ENCODE measurements around the gene GLT6D1.

The GLT6D1 gene

GRCh38 chr9:135648494-135649410 lies 9.4 kb upstream of the GLT6D1 start:
- no peak overlapping the region for H3K4me2 ChIP-seq (ENCODE audit: insufficient read depth, low read length, poor library complexity, severe bottlenecking)
- H3K27ac ChIP-seq (replicated peaks; ENCODE audit: low read length), result no peak overlapping the region
- H3K9ac ChIP-seq (ENCODE audit: low read depth, low read length, poor library complexity), result no peak overlapping the region
- no peak overlapping the region for H3K4me3 ChIP-seq (ENCODE audit: low read length in 2 of 2)
- H4K91ac ChIP-seq (ENCODE audit: low read depth, low read length, poor library complexity), result no peak overlapping the region
- H3K9me3 ChIP-seq (replicated peaks in 1 of 2; ENCODE audit: control insufficient read depth in 2 of 2, insufficient read depth in 1 of 2, low read depth in 1 of 2, low read length in 2 of 2), result peaks cover 28 to 30% of the 10 kb centered on the region in 2 donors
- no peak overlapping the region for H3K18ac ChIP-seq (ENCODE audit: low read length)
- no CpG with 5 or more reads among the region's 10 CpGs for WGBS, 2 donors (ENCODE audit: extremely low coverage in 2 of 2, insufficient read length in 2 of 2, insufficient replicate concordance in 1 of 2)
- no peak for DNase-seq (ENCODE audit: low spot score)
- H3K36me3 ChIP-seq (replicated peaks in 1 of 2; ENCODE audit: control insufficient read depth in 2 of 2, insufficient read depth in 2 of 2, low read length in 2 of 2), result peaks cover 0 to 4% of the 10 kb centered on the region in 2 donors
- H4K8ac ChIP-seq (ENCODE audit: low read depth, low read length), result no peak overlapping the region
- no peak overlapping the region for H3K23ac ChIP-seq (ENCODE audit: low read depth, low read length, poor library complexity)
- H3K27me3 ChIP-seq (ENCODE audit: control insufficient read depth in 3 of 3, insufficient read depth in 3 of 3, low read depth in 1 of 3, low read length in 3 of 3), result peaks cover 0 to 4% (median 0%) of the 10 kb centered on the region in 3 experiments
- no peak overlapping the region for H2AK5ac ChIP-seq (ENCODE audit: low read depth, low read length)
- no peak overlapping the region for H2BK12ac ChIP-seq (ENCODE audit: low read length)
- H2BK15ac ChIP-seq (ENCODE audit: low read length), result no peak overlapping the region
- H2BK5ac ChIP-seq (ENCODE audit: low read length), result no peak overlapping the region
- H3K4ac ChIP-seq (ENCODE audit: low read length), result no peak overlapping the region
- H3K79me1 ChIP-seq (ENCODE audit: low read depth, low read length), result no peaks in the 10 kb centered on the region
- peaks cover 0 to 3% of the 10 kb centered on the region in 2 donors for H3K4me1 ChIP-seq (ENCODE audit: control insufficient read depth in 2 of 2, insufficient read depth in 1 of 2, low read depth in 1 of 2, low read length in 2 of 2)
- H3K14ac ChIP-seq (ENCODE audit: low read length), result no peak overlapping the region
- H2AFZ ChIP-seq (ENCODE audit: low read length), result no peak overlapping the region
- no peak overlapping the region for H2BK120ac ChIP-seq (ENCODE audit: low read depth, low read length)

- Histone ChIP-seq H3K27me3 (ENCODE audit: control insufficient read depth in 3 of 3, insufficient read depth in 3 of 3, low read depth in 1 of 3, low read length in 3 of 3) (peaks cover 0 to 4% (median 0%) of the 10 kb centered on the region in 3 experiments), H3K14ac (ENCODE audit: low read length) (no peak overlapping the region), H2BK15ac (ENCODE audit: low read length) (no peak overlapping the region), H3K36me3 (replicated peaks in 1 of 2; ENCODE audit: control insufficient read depth in 2 of 2, insufficient read depth in 2 of 2, low read length in 2 of 2) (peaks cover 0 to 4% of the 10 kb centered on the region in 2 donors), H3K23ac (ENCODE audit: low read depth, low read length, poor library complexity) (no peak overlapping the region), H4K8ac (ENCODE audit: low read depth, low read length) (no peak overlapping the region), H2BK12ac (ENCODE audit: low read length) (no peak overlapping the region), H4K91ac (ENCODE audit: low read depth, low read length, poor library complexity) (no peak overlapping the region), H2AFZ (ENCODE audit: low read length) (no peak overlapping the region), H3K4me1 (ENCODE audit: control insufficient read depth in 2 of 2, insufficient read depth in 1 of 2, low read depth in 1 of 2, low read length in 2 of 2) (peaks cover 0 to 3% of the 10 kb centered on the region in 2 donors), H2BK5ac (ENCODE audit: low read length) (no peak overlapping the region), H3K4me3 (ENCODE audit: low read length in 2 of 2) (no peak overlapping the region), H2BK120ac (ENCODE audit: low read depth, low read length) (no peak overlapping the region), H3K9me3 (replicated peaks in 1 of 2; ENCODE audit: control insufficient read depth in 2 of 2, insufficient read depth in 1 of 2, low read depth in 1 of 2, low read length in 2 of 2) (peaks cover 30% of the 10 kb centered on the region in 2 donors), H3K18ac (ENCODE audit: low read length) (no peak overlapping the region), H3K27ac (replicated peaks; ENCODE audit: low read length) (no peak overlapping the region), H3K4ac (ENCODE audit: low read length) (no peak overlapping the region), H3K79me1 (ENCODE audit: low read depth, low read length) (no peaks in the 10 kb centered on the region), H3K9ac (ENCODE audit: low read depth, low read length, poor library complexity) (no peak overlapping the region), H3K4me2 (ENCODE audit: insufficient read depth, low read length, poor library complexity, severe bottlenecking) (no peak overlapping the region), H2AK5ac (ENCODE audit: low read depth, low read length) (no peak overlapping the region)
- WGBS, 2 donors (ENCODE audit: extremely low coverage in 2 of 2, insufficient read length in 2 of 2, insufficient replicate concordance in 1 of 2), result no CpG with 5 or more reads among the region's 4 CpGs
- DNase-seq (ENCODE audit: low spot score), result no peak
Measured at GRCh38 chr9:135647884-135648283, 8.5 kb upstream of the GLT6D1 start.

GRCh38 chr9:135644631-135645218 lies 5.4 kb upstream of the GLT6D1 start:
- DNase-seq (ENCODE audit: low spot score), result no peak
- H3K4me1 ChIP-seq (ENCODE audit: control insufficient read depth in 2 of 2, insufficient read depth in 1 of 2, low read depth in 1 of 2, low read length in 2 of 2), result no peaks in the 10 kb centered on the region

GRCh38 chr9:135641745-135642144 lies 2.4 kb upstream of the GLT6D1 start:
- DNase-seq (ENCODE audit: low spot score), result no peak

More at GRCh38 chr9:135644631-135645218, 5.4 kb upstream of the GLT6D1 start:
- no peaks in the 10 kb centered on the region for H3K27me3 ChIP-seq (ENCODE audit: control insufficient read depth in 3 of 3, insufficient read depth in 3 of 3, low read depth in 1 of 3, low read length in 3 of 3)
- H3K9ac ChIP-seq (ENCODE audit: low read depth, low read length, poor library complexity), result no peak overlapping the region
- H3K4ac ChIP-seq (ENCODE audit: low read length), result no peak overlapping the region
- no peak overlapping the region for H3K18ac ChIP-seq (ENCODE audit: low read length)
- H2BK120ac ChIP-seq (ENCODE audit: low read depth, low read length), result no peak overlapping the region
- H3K27ac ChIP-seq (replicated peaks; ENCODE audit: low read length), result no peak overlapping the region
- H3K4me2 ChIP-seq (ENCODE audit: insufficient read depth, low read length, poor library complexity, severe bottlenecking), result no peak overlapping the region
- WGBS, 2 donors (ENCODE audit: extremely low coverage in 2 of 2, insufficient read length in 2 of 2, insufficient replicate concordance in 1 of 2), result no CpG with 5 or more reads among the region's 5 CpGs
- no peak overlapping the region for H2BK15ac ChIP-seq (ENCODE audit: low read length)
- H2BK5ac ChIP-seq (ENCODE audit: low read length), result no peak overlapping the region
- H4K91ac ChIP-seq (ENCODE audit: low read depth, low read length, poor library complexity), result no peak overlapping the region
- no peaks in the 10 kb centered on the region for H3K36me3 ChIP-seq (replicated peaks in 1 of 2; ENCODE audit: control insufficient read depth in 2 of 2, insufficient read depth in 2 of 2, low read length in 2 of 2)
- H2AFZ ChIP-seq (ENCODE audit: low read length), result no peak overlapping the region
- no peak overlapping the region for H2AK5ac ChIP-seq (ENCODE audit: low read depth, low read length)
- H3K4me3 ChIP-seq (ENCODE audit: low read length in 2 of 2), result no peak overlapping the region
- H3K79me1 ChIP-seq (ENCODE audit: low read depth, low read length), result no peaks in the 10 kb centered on the region
- no peak overlapping the region for H4K8ac ChIP-seq (ENCODE audit: low read depth, low read length)
- no peak overlapping the region for H3K23ac ChIP-seq (ENCODE audit: low read depth, low read length, poor library complexity)
- no peak overlapping the region for H3K14ac ChIP-seq (ENCODE audit: low read length)
- H3K9me3 ChIP-seq (replicated peaks in 1 of 2; ENCODE audit: control insufficient read depth in 2 of 2, insufficient read depth in 1 of 2, low read depth in 1 of 2, low read length in 2 of 2), result peaks cover 26% of the 10 kb centered on the region in 2 donors
- no peak overlapping the region for H2BK12ac ChIP-seq (ENCODE audit: low read length)

More at GRCh38 chr9:135641745-135642144, 2.4 kb upstream of the GLT6D1 start:
- Histone ChIP-seq H2BK120ac (ENCODE audit: low read depth, low read length) (no peak overlapping the region), H3K9ac (ENCODE audit: low read depth, low read length, poor library complexity) (no peak overlapping the region), H3K4me2 (ENCODE audit: insufficient read depth, low read length, poor library complexity, severe bottlenecking) (no peak overlapping the region), H3K36me3 (replicated peaks in 1 of 2; ENCODE audit: control insufficient read depth in 2 of 2, insufficient read depth in 2 of 2, low read length in 2 of 2) (no peaks in the 10 kb centered on the region), H2BK12ac (ENCODE audit: low read length) (no peak overlapping the region), H2BK15ac (ENCODE audit: low read length) (no peak overlapping the region), H4K91ac (ENCODE audit: low read depth, low read length, poor library complexity) (no peak overlapping the region), H2AFZ (ENCODE audit: low read length) (no peak overlapping the region), H3K27me3 (ENCODE audit: control insufficient read depth in 3 of 3, insufficient read depth in 3 of 3, low read depth in 1 of 3, low read length in 3 of 3) (no peaks in the 10 kb centered on the region), H3K4me1 (ENCODE audit: control insufficient read depth in 2 of 2, insufficient read depth in 1 of 2, low read depth in 1 of 2, low read length in 2 of 2) (no peaks in the 10 kb centered on the region), H3K27ac (replicated peaks; ENCODE audit: low read length) (no peak overlapping the region), H3K79me1 (ENCODE audit: low read depth, low read length) (no peaks in the 10 kb centered on the region), H2AK5ac (ENCODE audit: low read depth, low read length) (no peak overlapping the region), H3K18ac (ENCODE audit: low read length) (no peak overlapping the region), H3K4me3 (ENCODE audit: low read length in 2 of 2) (no peak overlapping the region), H3K14ac (ENCODE audit: low read length) (no peak overlapping the region), H3K23ac (ENCODE audit: low read depth, low read length, poor library complexity) (no peak overlapping the region), H2BK5ac (ENCODE audit: low read length) (no peak overlapping the region), H3K9me3 (replicated peaks in 1 of 2; ENCODE audit: control insufficient read depth in 2 of 2, insufficient read depth in 1 of 2, low read depth in 1 of 2, low read length in 2 of 2) (peaks cover 12 to 14% of the 10 kb centered on the region in 2 donors), H4K8ac (ENCODE audit: low read depth, low read length) (no peak overlapping the region), H3K4ac (ENCODE audit: low read length) (no peak overlapping the region)
- WGBS, 2 donors (ENCODE audit: extremely low coverage in 2 of 2, insufficient read length in 2 of 2, insufficient replicate concordance in 1 of 2), result no CpG with 5 or more reads among the region's 8 CpGs
